HG03097 (cell line): ENCODE measurements around the gene TBC1D12.
"Not testable (repeated sequence)": the region's sequence is repeated elsewhere in the genome, so short reads cannot be mapped to it uniquely, and the experiment has no call there.

Experiments
- ATAC-seq: cut with Tn5 transposase; IDR thresholded peaks from one replicate; pipeline ENCODE4 v1.9.1; 2021; ENCODE audit not compliant: unreplicated experiment, low FRiP score

Gene TBC1D12

GRCh38 chr10:94524146-94524545, 121.8 kb downstream of the TBC1D12 start:
- ATAC-seq, result no peak

- ATAC-seq, result no peak
These were observed 122.4 kb downstream of the TBC1D12 start for GRCh38 chr10:94524711-94525110.

- ATAC-seq, result not testable (repeated sequence)
These were observed 129.2 kb downstream of the TBC1D12 start for GRCh38 chr10:94531550-94531949.

GRCh38 chr10:94533027-94533426, 130.7 kb downstream of the TBC1D12 start:
- ATAC-seq, result no peak

GRCh38 chr10:94542282-94542681, 139.9 kb downstream of the TBC1D12 start:
- ATAC-seq, result not testable (repeated sequence)

- peak; percentile 67 for ATAC-seq
These were observed 143.2 kb downstream of the TBC1D12 start, which contains the start of gene HELLS for GRCh38 chr10:94545391-94546048. Gene HELLS, plus strand, starts transcription at chr10:94545788. Its CDS starts 134 bp downstream, at chr10:94545922.

GRCh38 chr10:94546049-94546900, 143.9 kb downstream of the TBC1D12 start:
- ATAC-seq, result peak; percentile 14

GRCh38 chr10:94546901-94547185, 144.5 kb downstream of the TBC1D12 start:
- no peak for ATAC-seq

GRCh38 chr10:94549221-94549620, 146.9 kb downstream of the TBC1D12 start:
- no peak for ATAC-seq

- ATAC-seq, result not testable (repeated sequence)
These were observed 165.5 kb downstream of the TBC1D12 start for GRCh38 chr10:94567714-94568307.

- ATAC-seq, result no peak
These were observed 168.7 kb downstream of the TBC1D12 start for GRCh38 chr10:94571081-94571480.

GRCh38 chr10:94571528-94571927, 169.2 kb downstream of the TBC1D12 start:
- ATAC-seq, result no peak

GRCh38 chr10:94578790-94579189, 176.4 kb downstream of the TBC1D12 start:
- no peak for ATAC-seq

- ATAC-seq, result no peak
These were observed 180.8 kb downstream of the TBC1D12 start for GRCh38 chr10:94583124-94583523.
